OCI-LY7 (cell line): ENCODE results near the gene UBE4A. TPM values are rescaled to one million over a fixed set of nuclear protein-coding genes. Genes with fewer than 3 reads are reported as not detected.

Experiments used
- BruUV-seq: library from RNA; stranded (reverse); fragments of 400-500 nt; replicated peaks from 2 replicates; lab custom pipeline; 2021; lab: Mats Ljungman, UMichigan
- CTCF ChIA-PET: fragments of 300-600 bp; sonication (Branson Sonifier 250); formaldehyde crosslinking; loops from one replicate; lab custom pipeline; 2022; ENCODE audit warnings: antibody characterized with exemption; ENCODE audit not compliant: unreplicated experiment; lab: Charles Lee
- POLR2A ChIA-PET: fragments of 300-600 bp; sonication (Branson Sonifier 250); formaldehyde crosslinking; loops from one replicate; lab custom pipeline; 2022; ENCODE audit warnings: antibody characterized with exemption; lab: Charles Lee
- DNase-seq: peaks from one replicate; pipeline ENCODE4 v3.0.0-alpha.2; 2015; ENCODE audit warnings: low spot score
- H2AFZ ChIP-seq: fragments of 200-600 bp; sonication (generic), shearing (Covaris generic); 2 replicates; pipeline ENCODE4 v1.6.1; 2014; ENCODE audit warnings: mild to moderate bottlenecking, antibody characterized with exemption, low read length, moderate library complexity
- H3K27ac ChIP-seq: fragments of 200-600 bp; sonication (generic); 2 replicates; pipeline ENCODE4 v1.5.1; 2014; ENCODE audit warnings: mixed run types, low read depth, mild to moderate bottlenecking, moderate library complexity, low read length, inconsistent platforms; ENCODE audit not compliant: poor library complexity, severe bottlenecking
- H3K36me3 ChIP-seq: fragments of 200-600 bp; sonication (generic); 2 replicates; pipeline ENCODE4 v1.6.1; 2014; ENCODE audit warnings: mild to moderate bottlenecking, antibody characterized with exemption, low read length, moderate library complexity, mixed read lengths; ENCODE audit not compliant: insufficient read depth
- H3K4me1 ChIP-seq: fragments of 200-600 bp; sonication (generic); 2 replicates; pipeline ENCODE4 v1.5.1; 2014; ENCODE audit warnings: mild to moderate bottlenecking, low read length; ENCODE audit not compliant: insufficient read depth, poor library complexity, severe bottlenecking
- H3K4me2 ChIP-seq: fragments of 200-600 bp; sonication (generic); 2 replicates; pipeline ENCODE4 v1.6.1; 2014; ENCODE audit warnings: mild to moderate bottlenecking, low read length
- H3K4me3 ChIP-seq: fragments of 200-600 bp; sonication (generic); 2 replicates; pipeline ENCODE4 v1.5.1; 2014; ENCODE audit warnings: mild to moderate bottlenecking, low read depth, low read length; ENCODE audit not compliant: poor library complexity, severe bottlenecking
- H3K79me2 ChIP-seq: fragments of 200-600 bp; sonication (generic); 2 replicates; pipeline ENCODE4 v1.6.1; 2016; ENCODE audit warnings: low read depth, mild to moderate bottlenecking, low read length, moderate library complexity, mixed read lengths; ENCODE audit not compliant: insufficient read depth
- H3K9me2 ChIP-seq: fragments of 200-600 bp; sonication (generic); 2 replicates; pipeline ENCODE4 v1.6.1; 2016; ENCODE audit warnings: mild to moderate bottlenecking, low read length, mixed read lengths; ENCODE audit not compliant: insufficient read depth
- H3K9me3 ChIP-seq: fragments of 200-600 bp; sonication (generic); 2 replicates; pipeline ENCODE4 v1.6.1; 2014; ENCODE audit warnings: mild to moderate bottlenecking, mixed run types, low read length, mixed read lengths
- H4K20me1 ChIP-seq: fragments of 200-600 bp; sonication (generic); 2 replicates; pipeline ENCODE4 v1.6.1; 2014; ENCODE audit warnings: mild to moderate bottlenecking, antibody characterized with exemption, low read length, moderate library complexity, mixed read lengths; ENCODE audit not compliant: insufficient read depth
- EZH2phosphoT487 ChIP-seq: fragments of 200-600 bp; sonication (generic); IDR thresholded peaks from 2 replicates; pipeline ENCODE4 v1.6.1; 2018; ENCODE audit warnings: low read depth, borderline replicate concordance, mild to moderate bottlenecking, mixed run types, antibody characterized with exemption, low read length, moderate library complexity, mixed read lengths
- intact Hi-C: fragments of 100-400 bp; cut with micrococcal nuclease; formaldehyde crosslinking; loops from one replicate; pipeline ENCODE4 v1.10.0; 2022; ENCODE audit not compliant: unreplicated experiment
- total RNA-seq, 2 experiments: library from RNA; depleted of rRNA in 1 of 2; stranded (reverse); fragments of >200 nt in 1 of 2; shearing (Covaris generic) in 1 of 2; gene quantifications; 2 replicates each; pipeline ENCODE4 v1.2.3, GENCODE V29; 2014 to 2022
- TF ChIP-seq, protein P1 (sequence below): fragments of 200-600 bp; sonication (generic); conservative IDR thresholded peaks from 2 replicates; pipeline ENCODE4 v1.5.1; 2014; ENCODE audit warnings: mild to moderate bottlenecking, antibody characterized with exemption, low read length, moderate library complexity, mixed read lengths

The UBE4A gene
- total RNA-seq, 2 experiments from 2014 or later: 28.0 to 38.4 TPM

- peaks cover 41% of the 10 kb centered on the region for H3K4me1 ChIP-seq
- H3K36me3 ChIP-seq: no peaks in the 10 kb centered on the region
- H2AFZ ChIP-seq: no peak overlapping the region
- no TSS peak for BruUV-seq
- H3K4me2 ChIP-seq: no peak overlapping the region
- ChIA-PET CTCF (no interaction called here), POLR2A (no interaction called here)
- intact Hi-C loops: no loop called here
- H3K9me2 ChIP-seq: no peaks in the 10 kb centered on the region
- no peaks in the 10 kb centered on the region for H3K79me2 ChIP-seq
- DNase-seq: no peak
- no peak overlapping the region for H3K4me3 ChIP-seq
- H4K20me1 ChIP-seq: no peaks in the 10 kb centered on the region
- no peak overlapping the region for H3K27ac ChIP-seq
- no peak for TF ChIP-seq EZH2phosphoT487
- TF ChIP-seq, protein P1, sequence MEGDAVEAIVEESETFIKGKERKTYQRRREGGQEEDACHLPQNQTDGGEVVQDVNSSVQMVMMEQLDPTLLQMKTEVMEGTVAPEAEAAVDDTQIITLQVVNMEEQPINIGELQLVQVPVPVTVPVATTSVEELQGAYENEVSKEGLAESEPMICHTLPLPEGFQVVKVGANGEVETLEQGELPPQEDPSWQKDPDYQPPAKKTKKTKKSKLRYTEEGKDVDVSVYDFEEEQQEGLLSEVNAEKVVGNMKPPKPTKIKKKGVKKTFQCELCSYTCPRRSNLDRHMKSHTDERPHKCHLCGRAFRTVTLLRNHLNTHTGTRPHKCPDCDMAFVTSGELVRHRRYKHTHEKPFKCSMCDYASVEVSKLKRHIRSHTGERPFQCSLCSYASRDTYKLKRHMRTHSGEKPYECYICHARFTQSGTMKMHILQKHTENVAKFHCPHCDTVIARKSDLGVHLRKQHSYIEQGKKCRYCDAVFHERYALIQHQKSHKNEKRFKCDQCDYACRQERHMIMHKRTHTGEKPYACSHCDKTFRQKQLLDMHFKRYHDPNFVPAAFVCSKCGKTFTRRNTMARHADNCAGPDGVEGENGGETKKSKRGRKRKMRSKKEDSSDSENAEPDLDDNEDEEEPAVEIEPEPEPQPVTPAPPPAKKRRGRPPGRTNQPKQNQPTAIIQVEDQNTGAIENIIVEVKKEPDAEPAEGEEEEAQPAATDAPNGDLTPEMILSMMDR: no peak
- no peaks in the 10 kb centered on the region for H3K9me3 ChIP-seq
Observed at GRCh38 chr11:118343248-118343647, 16.2 kb upstream of the UBE4A start.

DNA sequence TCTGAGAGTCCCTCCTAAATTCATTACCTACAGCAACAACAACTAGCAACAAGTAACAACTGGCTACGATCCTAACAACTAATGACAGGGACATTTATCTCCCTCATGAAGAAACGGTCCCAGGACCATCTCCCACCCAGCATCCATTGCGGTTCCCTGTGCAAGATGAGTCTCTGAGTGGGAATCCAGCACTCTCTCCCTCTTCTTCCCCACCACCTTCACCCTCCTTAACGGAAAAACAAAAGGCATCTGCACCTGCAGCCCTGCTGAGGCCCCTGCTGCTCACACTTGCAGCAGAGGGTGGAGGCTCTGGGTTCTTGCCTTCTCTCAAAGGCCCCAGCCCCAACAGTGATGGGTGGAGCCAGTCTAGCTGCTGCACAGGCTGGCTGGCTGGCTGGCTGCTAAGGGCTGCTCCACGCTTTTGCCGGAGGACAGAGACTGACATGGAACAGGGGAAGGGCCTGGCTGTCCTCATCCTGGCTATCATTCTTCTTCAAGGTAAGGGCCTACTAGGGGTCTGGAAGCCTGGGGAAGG, 15.4 kb upstream of the UBE4A start, which contains the start of gene CD3G:
CD3G (plus strand) TSS at position 364 of the 535 bp plus-strand sequence; CDS start at position 444, 80 bp downstream.
- H3K4me2 ChIP-seq: no peak within 1 kb of the TSS
- peak within 1 kb of the TSS; percentile 59; the same call in 1 of the 2 replicates for H2AFZ ChIP-seq
- POLR2A ChIA-PET: no interaction called here
- no peak within 1 kb of the TSS for H3K27ac ChIP-seq
- peaks cover 33% of the 10 kb centered on the region for H3K4me1 ChIP-seq
- no peaks in the 10 kb centered on the region for H3K9me3 ChIP-seq
- H3K4me3 ChIP-seq: no peak within 1 kb of the TSS
- no peak for DNase-seq
- CTCF ChIA-PET: no interaction called here
- no TSS peak for BruUV-seq
- no peaks in the 10 kb centered on the region for H3K79me2 ChIP-seq
- H3K9me2 ChIP-seq: no peaks in the 10 kb centered on the region
- no peaks in the 10 kb centered on the region for H4K20me1 ChIP-seq
- H3K36me3 ChIP-seq: no peaks in the 10 kb centered on the region
- TF ChIP-seq EZH2phosphoT487: no peak
- intact Hi-C loops: no loop called here

DNA sequence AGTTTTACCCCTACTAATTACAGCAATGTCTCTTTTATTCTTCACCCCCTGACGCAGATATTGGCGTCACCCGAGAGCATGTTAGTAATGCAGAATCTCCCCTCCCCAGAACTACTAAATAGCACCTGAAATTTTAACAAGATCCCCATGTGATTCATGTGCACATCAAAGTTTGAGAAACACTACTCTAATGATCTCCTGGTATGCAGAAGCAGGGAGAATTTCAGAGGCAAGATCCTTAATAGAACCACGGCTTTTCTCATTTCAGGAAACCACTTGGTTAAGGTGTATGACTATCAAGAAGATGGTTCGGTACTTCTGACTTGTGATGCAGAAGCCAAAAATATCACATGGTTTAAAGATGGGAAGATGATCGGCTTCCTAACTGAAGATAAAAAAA, 9.9 kb upstream of the UBE4A start:
- Histone ChIP-seq H2AFZ (peak overlapping the region; percentile 60), H3K4me3 (no peak overlapping the region), H3K4me1 (peaks cover 20% of the 10 kb centered on the region), H3K79me2 (no peaks in the 10 kb centered on the region), H3K9me3 (no peaks in the 10 kb centered on the region), H3K9me2 (no peaks in the 10 kb centered on the region), H3K4me2 (no peak overlapping the region), H4K20me1 (no peaks in the 10 kb centered on the region), H3K36me3 (no peaks in the 10 kb centered on the region), H3K27ac (no peak overlapping the region)
- POLR2A ChIA-PET: no interaction called here
- CTCF ChIA-PET: interaction anchor here (1.1 kb wide), 1 partner anchor 53 kb away, joined by 6 read pairs; no protein-coding TSS in a partner anchor
- no peak for TF ChIP-seq EZH2phosphoT487
- TF ChIP-seq, protein P1: no peak
- DNase-seq: no peak
- intact Hi-C loops: no loop called here
- no TSS peak for BruUV-seq
